Calu3 (cell line): ENCODE results near the gene QDPR. TPM values are rescaled to one million over a fixed set of nuclear protein-coding genes. Genes with fewer than 3 reads are reported as not detected.

Source experiments
- BruUV-seq: library from RNA; stranded (reverse); fragments of 400-500 nt; replicated peaks from 2 replicates; lab custom pipeline; 2021; lab: Mats Ljungman, UMichigan
- CTCF ChIA-PET: fragments of 300-600 bp; sonication (Branson Sonifier 250); formaldehyde crosslinking; loops from one replicate; lab custom pipeline; 2022; ENCODE audit warnings: antibody characterized with exemption; lab: Charles Lee
- DNase-seq: peaks from one replicate; pipeline ENCODE4 v3.0.0; 2022
- H3K27ac Mint-ChIP-seq: one replicate; pipeline ENCODE4 v1.8.0; 2022; ENCODE audit warnings: mixed read lengths; ENCODE audit not compliant: unreplicated experiment
- H3K27me3 Mint-ChIP-seq: one replicate; pipeline ENCODE4 v1.8.0; 2022; ENCODE audit warnings: mixed read lengths; ENCODE audit not compliant: unreplicated experiment
- H3K36me3 Mint-ChIP-seq: one replicate; pipeline ENCODE4 v1.8.0; 2022; ENCODE audit warnings: mild to moderate bottlenecking, moderate library complexity, mixed read lengths; ENCODE audit not compliant: insufficient read depth, unreplicated experiment
- H3K4me1 Mint-ChIP-seq: one replicate; pipeline ENCODE4 v1.8.0; 2022; ENCODE audit warnings: mild to moderate bottlenecking, low read depth, mixed read lengths; ENCODE audit not compliant: unreplicated experiment
- H3K4me3 Mint-ChIP-seq: one replicate; pipeline ENCODE4 v1.8.0; 2022; ENCODE audit warnings: mild to moderate bottlenecking, low read depth, moderate library complexity, mixed read lengths; ENCODE audit not compliant: unreplicated experiment
- H3K9me3 Mint-ChIP-seq: one replicate; pipeline ENCODE4 v1.8.0; 2022; ENCODE audit warnings: low read depth, mixed read lengths; ENCODE audit not compliant: unreplicated experiment
- intact Hi-C: fragments of 100-400 bp; cut with micrococcal nuclease; formaldehyde crosslinking; loops from one replicate; pipeline ENCODE4 v1.10.0; 2022; ENCODE audit not compliant: unreplicated experiment
- total RNA-seq: library from RNA; stranded (reverse); gene quantifications from 2 replicates; pipeline ENCODE4 v1.2.3, GENCODE V29; 2022
- TF ChIP-seq, protein P1 (sequence below): fragments of 200-600 bp; IDR thresholded peaks from one replicate; pipeline ENCODE4 v1.8.0; 2022; ENCODE audit warnings: antibody characterized with exemption; ENCODE audit not compliant: unreplicated experiment

Gene QDPR
- total RNA-seq, 1 experiment from 2014 or later, result 24.8 TPM

GRCh38 chr4:17535906-17536305 is 24.0 kb upstream of the QDPR start:
- CTCF ChIA-PET, result no interaction called here
- BruUV-seq, result no TSS peak
- H3K4me3 Mint-ChIP-seq, result no peak overlapping the region
- intact Hi-C loops, result no loop called here
- peaks cover 5% of the 10 kb centered on the region for H3K36me3 Mint-ChIP-seq
- TF ChIP-seq, protein P1, sequence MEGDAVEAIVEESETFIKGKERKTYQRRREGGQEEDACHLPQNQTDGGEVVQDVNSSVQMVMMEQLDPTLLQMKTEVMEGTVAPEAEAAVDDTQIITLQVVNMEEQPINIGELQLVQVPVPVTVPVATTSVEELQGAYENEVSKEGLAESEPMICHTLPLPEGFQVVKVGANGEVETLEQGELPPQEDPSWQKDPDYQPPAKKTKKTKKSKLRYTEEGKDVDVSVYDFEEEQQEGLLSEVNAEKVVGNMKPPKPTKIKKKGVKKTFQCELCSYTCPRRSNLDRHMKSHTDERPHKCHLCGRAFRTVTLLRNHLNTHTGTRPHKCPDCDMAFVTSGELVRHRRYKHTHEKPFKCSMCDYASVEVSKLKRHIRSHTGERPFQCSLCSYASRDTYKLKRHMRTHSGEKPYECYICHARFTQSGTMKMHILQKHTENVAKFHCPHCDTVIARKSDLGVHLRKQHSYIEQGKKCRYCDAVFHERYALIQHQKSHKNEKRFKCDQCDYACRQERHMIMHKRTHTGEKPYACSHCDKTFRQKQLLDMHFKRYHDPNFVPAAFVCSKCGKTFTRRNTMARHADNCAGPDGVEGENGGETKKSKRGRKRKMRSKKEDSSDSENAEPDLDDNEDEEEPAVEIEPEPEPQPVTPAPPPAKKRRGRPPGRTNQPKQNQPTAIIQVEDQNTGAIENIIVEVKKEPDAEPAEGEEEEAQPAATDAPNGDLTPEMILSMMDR, result no peak
- no peaks in the 10 kb centered on the region for H3K4me1 Mint-ChIP-seq
- no peak overlapping the region for H3K27ac Mint-ChIP-seq
- no peak for DNase-seq
- peaks cover 2% of the 10 kb centered on the region for H3K9me3 Mint-ChIP-seq
- H3K27me3 Mint-ChIP-seq, result no peaks in the 10 kb centered on the region

DNA sequence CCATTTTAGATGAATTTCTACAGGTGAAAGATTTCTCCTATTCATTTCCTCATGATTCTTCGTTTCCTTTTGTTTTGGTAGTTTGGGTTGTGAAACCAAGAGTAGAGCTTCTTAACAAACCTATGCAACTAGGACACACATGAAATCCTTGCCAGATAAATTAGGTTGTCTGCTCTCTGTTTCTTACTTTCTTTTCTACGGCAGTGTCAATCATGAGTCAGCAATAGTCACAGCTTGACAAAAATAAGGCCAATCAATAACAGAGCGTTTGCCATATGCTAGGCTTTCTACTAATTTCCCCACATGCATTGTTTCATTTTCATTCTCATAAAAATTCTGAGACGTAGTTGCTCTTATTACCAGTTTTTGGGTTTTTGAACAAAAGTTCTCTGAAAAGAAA is 23.4 kb upstream of the QDPR start:
- Mint-ChIP-seq H3K9me3 (peaks cover 2% of the 10 kb centered on the region), H3K36me3 (peaks cover 5% of the 10 kb centered on the region), H3K4me3 (peak overlapping the region; percentile 32), H3K27me3 (no peaks in the 10 kb centered on the region), H3K4me1 (no peaks in the 10 kb centered on the region), H3K27ac (no peak overlapping the region)
- TF ChIP-seq, protein P1, result no peak
- no peak for DNase-seq
- intact Hi-C loops, result no loop called here
- no TSS peak for BruUV-seq
- CTCF ChIA-PET, result no interaction called here

DNA sequence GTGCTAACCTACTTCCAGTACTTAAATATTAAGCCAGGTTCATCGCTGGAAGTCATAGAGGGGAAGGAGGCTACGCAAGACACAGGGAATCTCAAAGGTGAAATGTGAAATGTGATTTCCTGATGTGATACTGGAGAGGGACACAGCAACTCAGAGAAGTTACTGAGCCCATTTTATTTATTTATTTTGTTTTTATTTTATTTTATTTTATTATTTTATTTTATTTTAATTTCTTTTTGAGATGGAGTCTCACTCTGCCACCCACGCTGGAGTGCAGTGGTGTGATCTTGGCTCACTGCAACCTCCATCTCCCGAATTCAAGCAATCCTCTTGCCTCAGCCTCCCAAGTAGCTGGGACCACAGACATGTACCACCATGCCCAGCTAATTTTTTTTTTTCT is 22.8 kb upstream of the QDPR start:
- TF ChIP-seq, protein P1, result no peak
- CTCF ChIA-PET, result no interaction called here
- Mint-ChIP-seq H3K36me3 (peaks cover 5% of the 10 kb centered on the region), H3K27me3 (no peaks in the 10 kb centered on the region), H3K4me1 (no peaks in the 10 kb centered on the region), H3K9me3 (peaks cover 2% of the 10 kb centered on the region), H3K27ac (no peak overlapping the region), H3K4me3 (no peak overlapping the region)
- DNase-seq, result no peak
- no TSS peak for BruUV-seq
- intact Hi-C loops, result no loop called here

GRCh38 chr4:17531538-17532285 is 19.8 kb upstream of the QDPR start:
- no peak overlapping the region for H3K27ac Mint-ChIP-seq
- H3K4me1 Mint-ChIP-seq, result no peaks in the 10 kb centered on the region
- TF ChIP-seq, protein P1, result no peak
- BruUV-seq, result no TSS peak
- H3K4me3 Mint-ChIP-seq, result no peak overlapping the region
- intact Hi-C loops, result no loop called here
- H3K9me3 Mint-ChIP-seq, result peaks cover 2% of the 10 kb centered on the region
- peaks cover 15% of the 10 kb centered on the region for H3K27me3 Mint-ChIP-seq
- peaks cover 5% of the 10 kb centered on the region for H3K36me3 Mint-ChIP-seq
- DNase-seq, result no peak
- CTCF ChIA-PET, result no interaction called here
